ENCODE results near the gene ZMIZ1.
"Not testable (repeated sequence)": the region's sequence is repeated elsewhere in the genome, so short reads cannot be mapped to it uniquely, and the experiment has no call there.

ZMIZ1 gene

DNA sequence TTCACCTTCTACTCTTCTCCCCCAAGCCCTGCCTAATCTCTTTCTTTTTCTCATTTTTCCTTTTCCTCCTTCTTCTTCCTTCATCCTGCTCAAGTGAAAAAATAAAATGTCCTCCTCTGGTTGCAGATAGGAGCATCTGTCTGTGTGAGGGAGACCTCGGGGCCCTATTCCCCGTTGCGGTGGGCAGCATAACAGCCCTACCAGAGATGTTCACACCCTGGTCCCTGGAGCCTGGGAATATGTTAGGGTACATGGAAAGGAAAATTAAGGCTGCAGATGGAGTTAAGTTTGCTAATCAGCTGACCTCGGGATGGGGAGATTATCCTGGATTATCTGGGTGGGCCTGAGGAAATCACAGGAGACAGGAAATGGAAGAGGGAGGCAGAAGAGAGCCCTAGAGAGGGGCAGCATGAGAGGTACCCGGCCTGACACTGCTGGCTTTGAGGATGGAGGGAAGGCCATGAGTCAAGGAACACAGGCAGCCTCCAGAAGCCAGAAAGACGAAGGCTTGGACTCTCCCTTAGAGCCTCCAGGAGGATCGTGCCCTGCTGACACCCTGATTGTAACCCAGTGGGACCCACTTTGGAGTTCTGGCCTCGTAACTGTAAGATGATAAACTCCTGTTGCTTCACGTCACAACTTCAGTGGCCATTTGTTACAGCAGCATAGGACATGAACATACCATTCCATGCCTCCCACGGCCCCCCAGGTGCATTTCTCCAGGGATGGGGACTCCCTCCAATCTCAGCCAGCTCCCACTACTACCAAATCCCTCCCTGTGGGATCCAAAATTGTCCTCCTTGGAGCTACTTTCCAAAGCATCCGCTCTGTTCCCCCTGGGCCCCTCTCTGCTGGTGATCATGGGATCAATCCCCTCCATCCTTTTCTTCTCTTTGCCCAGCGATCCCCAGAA, 39.0 kb upstream of the ZMIZ1 start:
- no peak for DNase-seq (ENCODE audit: low read depth in 2 of 2)

DNA sequence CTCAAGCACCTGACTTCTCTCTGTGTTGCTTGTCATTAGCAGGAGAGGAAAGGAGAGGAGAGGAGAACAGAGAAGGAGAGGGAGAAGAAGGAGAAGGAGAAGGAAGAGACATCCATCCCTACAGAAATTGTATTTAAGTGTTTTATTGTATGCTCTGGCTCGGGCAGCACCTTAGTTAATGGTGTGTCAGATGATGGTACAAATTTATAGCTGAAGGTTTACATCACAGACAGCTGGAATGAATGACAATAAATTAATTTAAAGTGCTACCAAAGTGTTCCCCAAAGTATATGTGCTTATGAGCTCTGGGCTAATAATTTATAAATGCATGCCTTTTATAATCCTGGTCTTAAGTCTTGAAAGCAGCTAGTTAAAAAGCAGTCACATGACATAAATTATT, 38.1 kb upstream of the ZMIZ1 start:
- no peak for DNase-seq (ENCODE audit: low read depth in 2 of 2)

DNA sequence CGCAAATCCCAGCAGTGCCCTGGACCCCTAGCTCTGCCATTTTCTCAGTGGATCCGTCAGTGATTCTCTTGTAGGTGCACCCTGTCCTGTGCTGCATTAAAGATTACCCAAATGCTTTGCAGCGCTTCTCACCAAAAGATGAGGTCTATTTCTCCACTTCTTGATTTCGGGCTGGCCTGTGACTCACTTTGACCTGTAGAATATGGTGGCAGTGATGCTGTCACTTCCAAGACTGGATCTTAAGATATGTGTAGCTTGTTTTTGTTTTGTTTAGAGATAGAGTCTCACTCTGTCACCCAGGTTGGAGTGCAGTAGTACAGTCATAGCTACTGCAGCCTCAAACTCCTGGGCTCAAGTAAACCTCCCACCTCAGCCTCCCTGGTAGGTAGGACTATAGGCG, 37.0 kb upstream of the ZMIZ1 start:
- DNase-seq (ENCODE audit: low read depth in 2 of 2): no peak

DNA sequence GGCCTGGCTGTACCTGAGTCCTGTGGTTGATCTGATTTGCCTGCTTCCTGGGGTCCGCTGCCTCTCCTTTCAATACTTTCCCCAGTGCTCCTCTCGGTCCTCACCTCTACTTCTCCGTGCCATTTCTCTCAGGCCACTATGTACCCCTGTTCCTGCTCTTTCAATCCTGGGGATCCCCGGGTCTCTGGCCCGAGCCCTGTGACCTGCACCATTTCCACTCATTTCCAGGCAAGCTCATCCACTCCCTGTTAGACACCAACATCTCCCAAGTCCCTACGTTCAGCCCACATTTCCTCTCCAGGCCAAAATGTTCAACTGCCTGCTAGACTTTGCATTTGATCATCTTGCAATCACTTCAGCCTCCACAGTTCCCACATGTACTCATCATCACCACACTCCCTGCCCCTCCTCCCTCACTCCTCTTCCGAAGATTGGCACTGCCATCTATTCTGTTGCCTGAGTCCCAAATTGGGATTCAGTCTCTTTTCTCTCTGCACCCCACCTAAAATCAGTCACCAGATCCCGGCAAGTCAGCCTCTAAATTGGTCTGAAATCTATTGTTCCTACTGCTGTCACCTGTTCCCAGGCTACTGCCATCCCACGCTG, 34.4 kb upstream of the ZMIZ1 start:
- DNase-seq (ENCODE audit: low read depth in 2 of 2): no peak

DNA sequence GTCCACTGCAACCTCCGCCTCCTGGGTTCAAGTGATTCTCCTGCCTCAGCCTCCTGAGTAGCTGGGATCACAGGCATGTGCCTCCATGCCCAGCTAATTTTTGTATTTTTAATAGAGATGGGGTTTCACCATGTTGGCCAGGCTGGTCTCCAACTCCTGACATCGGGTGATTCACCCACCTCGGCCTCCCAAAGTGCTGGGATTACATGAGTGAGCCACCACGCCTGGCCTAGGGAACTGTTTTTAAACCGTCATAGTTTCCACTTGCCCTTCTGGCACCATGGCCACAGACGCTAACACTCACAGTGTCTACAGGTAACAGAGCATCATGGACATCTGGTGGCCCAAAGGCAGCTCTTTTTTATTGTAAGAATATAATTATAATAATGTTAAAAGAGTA, 32.4 kb upstream of the ZMIZ1 start:
- not testable (repeated sequence) for DNase-seq (ENCODE audit: low read depth in 2 of 2)

DNA sequence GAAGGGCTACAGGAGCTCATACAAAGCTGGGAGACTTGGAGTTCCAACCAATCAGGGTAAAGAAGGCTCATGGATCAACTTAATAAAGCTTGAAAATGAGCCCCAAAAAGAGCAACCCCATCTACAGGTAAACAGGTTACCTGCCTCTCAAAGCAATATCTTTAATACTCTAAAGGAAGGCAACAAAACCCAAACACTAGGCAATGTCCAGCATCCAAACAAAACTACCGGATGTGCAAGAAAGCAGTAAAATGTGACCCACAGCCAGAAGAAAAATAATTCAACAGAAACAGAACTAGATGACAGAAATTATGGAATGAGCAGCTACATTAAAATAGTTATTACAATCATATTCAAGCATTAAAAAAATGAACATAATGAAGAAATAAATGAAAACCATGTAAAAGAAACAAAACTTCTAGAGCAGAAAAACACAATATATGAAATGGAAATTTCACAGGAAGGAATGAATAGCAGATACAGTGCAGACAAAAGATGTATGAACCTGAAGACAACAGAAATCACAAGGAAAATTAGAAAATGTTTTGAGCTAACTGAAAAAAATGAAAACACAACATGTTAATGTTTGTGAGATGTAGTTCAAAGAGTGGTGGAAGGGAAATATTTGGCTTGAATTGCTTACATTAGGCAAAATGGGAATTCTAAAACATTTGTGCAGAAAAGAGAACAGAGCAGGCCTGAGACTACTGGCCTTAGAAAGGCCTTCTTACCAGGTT, 30.5 kb upstream of the ZMIZ1 start:
- DNase-seq (ENCODE audit: low read depth in 2 of 2): no peak

DNA sequence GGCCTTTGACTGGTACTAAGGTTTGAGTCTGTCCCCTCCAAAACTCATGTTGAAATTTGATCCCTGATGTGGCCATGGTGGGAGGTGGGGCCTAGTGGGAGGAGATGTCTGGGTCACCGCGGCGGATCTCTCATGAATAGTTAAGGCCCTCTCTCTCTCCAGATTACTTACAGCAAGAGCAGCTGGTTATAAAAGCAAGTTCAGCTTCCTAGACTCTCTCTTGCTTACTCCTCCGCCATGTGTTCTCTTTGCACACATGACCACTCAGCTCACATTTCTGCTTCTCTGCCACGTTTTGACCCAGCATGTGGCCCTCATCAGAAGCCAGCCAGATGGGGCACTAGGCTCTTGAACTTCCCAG, 29.9 kb upstream of the ZMIZ1 start:
- DNase-seq (ENCODE audit: low read depth in 2 of 2): no peak

DNA sequence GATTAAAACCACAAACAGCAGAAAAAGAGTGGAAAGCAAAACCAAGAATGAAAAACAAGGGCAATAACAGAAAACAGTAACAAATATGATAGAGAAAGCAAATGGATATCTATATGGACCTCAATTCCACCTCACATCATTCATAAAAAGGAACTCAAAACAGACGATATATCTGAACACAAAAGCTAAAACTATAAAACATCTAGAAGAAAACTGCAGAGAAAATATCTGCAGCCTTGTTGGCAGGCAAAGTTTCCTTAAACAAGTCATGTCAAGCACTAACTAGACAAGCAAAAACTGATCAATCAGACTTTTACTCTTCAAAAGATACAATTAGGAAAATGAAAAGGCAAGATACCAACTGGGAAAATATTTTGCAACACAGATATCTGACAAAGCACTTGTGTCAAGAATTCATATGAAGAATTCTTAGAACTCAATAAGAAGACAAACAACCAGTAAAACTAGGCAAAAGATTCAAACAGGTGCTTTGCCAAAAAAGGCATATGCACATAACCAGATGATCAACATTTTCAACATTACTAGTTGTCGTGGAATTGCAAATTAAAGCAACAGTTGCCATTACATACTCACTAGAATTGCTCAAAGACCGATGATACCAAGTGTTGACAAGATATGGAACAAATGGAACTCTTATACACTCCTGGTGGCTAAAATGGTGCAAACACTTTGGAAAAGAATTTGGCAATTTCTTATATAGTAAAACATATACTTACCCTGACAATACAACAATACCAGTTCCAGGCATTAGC, 25.9 kb upstream of the ZMIZ1 start:
- DNase-seq (ENCODE audit: low read depth in 2 of 2): no peak

DNA sequence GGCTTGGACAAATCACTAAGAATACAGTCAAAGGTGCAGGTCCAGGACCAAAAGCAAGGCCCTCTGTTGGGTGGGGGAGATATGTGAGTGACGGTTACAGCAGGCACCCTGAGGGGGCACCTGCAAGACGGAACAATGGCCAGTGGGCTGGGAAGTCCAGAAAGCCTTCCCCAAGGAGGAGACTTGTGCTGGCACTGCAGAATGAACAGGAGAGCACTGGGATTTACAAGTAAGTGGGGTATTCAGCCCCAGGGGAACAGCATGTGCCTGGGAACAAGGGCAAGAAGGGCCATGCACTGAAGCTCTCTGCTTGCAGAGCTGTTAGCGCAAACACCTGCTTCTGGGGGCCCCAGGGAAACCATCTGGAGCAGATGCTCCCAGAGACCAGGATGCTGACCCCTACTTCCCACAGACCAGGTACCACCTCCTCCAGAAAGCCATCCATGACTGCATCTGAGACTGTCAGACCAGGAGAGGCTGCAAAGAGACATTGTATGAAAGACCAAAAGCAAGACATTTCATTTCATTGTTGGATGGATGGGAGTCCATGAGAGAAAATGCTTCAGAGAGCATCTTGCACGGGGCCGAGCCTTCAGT, 24.6 kb upstream of the ZMIZ1 start:
- no peak for DNase-seq (ENCODE audit: low read depth in 2 of 2)

DNA sequence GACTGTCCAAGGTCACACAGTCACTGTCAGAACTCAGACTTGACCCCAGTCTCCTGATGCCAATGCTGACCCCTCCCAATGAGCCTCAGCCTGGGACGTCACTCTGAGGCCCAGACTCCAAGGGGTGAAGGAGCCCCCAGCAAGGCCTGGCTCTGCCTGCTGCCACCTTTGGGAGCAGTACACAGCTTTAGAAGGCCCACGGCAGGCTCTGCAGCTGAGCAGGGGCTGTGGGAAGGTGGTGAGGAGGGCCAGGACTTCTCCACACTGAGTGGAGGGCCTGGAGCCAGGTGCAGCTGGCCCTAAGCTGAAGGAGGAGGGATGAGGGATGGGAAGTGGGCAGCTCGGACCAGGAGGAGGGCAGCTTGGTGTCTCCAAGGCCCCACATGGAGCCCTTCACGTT, 23.9 kb upstream of the ZMIZ1 start:
- no peak for DNase-seq (ENCODE audit: low read depth in 2 of 2)

DNA sequence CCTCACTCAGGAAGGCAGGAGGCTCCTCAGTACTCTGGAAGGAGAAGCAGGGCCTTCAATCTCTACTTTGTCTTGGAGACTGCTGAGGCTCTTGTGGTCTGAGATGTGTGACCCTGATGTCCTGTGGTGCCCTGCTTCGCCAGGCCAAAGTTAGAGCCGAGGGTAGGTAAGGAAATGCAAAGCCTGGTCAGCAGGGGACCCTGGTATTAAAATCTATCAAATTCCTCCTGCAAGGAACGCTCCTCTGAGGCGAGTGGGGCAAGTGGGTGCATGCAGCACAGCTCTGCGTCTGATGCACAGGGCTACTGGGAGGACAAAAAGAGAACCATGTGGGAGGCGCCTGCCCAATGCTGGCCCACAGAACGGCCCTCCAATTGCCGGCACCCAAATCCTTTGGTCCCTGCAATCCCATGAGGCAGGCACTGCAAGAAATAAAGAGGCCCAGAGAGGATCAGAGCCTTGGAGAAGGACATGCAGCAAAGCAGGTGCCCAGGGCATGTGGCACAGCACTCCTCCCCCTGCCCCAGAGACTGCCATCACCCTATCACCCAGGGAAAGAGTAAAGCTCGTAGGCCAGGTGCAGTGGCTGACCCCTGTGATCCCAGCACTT, 23.1 kb upstream of the ZMIZ1 start:
- DNase-seq (ENCODE audit: low read depth in 2 of 2): no peak

DNA sequence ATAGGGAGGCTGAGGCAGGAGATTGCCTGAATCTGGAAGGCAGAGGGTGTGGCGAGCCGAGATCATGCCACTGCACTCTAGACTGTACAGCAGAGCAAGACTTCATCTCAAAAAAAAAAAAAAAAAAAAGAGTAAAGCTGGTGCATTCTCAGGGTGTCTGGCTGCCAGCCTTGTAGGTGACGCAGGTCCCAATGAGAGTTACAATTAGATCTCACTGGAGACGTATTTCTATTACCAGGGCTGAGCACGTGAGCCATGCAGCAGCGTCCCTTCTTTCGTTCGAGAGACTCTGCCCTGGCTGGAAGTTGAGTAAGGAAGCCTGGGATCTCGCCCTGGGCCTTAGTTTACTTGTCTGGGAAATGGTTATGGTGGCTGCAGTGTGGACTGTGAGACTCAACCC, 22.4 kb upstream of the ZMIZ1 start:
- DNase-seq (ENCODE audit: low read depth in 2 of 2): no peak

DNA sequence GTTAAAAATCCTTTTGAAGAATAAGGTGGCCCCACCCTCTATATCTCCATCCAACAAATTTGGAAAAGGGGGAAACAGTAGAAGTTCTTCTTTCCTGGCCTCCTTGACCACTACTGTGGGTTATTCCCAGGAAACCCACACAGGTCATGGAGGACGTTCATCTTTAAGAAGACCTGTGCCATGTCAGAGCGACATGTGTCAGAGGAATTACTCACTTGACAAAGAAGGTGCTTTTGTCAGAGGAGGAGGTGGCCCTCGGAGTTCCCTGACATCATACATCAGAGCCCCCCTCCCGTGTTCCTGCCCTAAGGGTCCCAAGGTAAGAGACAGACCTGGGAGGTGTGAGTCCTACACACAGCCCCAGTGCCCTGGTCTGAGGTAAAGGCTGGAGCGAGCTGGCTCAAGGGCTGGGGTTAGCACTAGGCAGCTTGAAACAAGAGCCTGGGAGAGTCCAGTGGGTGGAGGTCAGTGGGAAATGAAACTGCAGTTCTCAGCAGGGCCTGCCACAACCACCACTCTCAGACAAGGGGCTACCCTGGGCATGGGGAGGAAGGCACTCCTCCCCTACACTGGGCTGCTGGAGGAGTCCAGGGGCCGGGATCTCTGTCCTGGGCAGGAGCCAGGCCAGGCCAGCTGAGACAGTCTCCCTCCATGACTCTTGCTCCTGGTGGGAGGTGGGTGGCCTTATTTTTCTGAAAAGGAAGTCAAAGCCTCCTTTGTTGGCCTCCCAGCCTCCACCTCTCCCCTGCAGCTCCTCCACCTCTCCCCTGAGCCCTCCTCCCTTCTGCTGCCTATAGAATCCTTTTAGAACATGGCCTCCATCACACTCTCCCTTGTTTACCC, 21.8 kb upstream of the ZMIZ1 start:
- DNase-seq (ENCODE audit: low read depth in 2 of 2): no peak

DNA sequence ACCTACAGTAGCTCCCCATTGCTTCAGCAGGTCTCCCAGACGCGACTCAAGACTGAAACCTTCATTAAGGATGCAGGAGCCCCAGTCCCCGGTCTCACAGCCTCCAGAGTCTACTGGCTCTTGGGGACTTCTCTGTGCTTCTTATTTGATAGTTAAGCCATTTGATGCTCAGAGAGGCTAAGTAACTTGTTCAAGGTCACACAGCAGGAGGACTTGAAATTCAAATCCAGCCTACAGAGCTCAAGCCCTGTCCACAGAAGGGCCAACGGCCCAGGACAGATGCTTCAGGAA, 21.2 kb upstream of the ZMIZ1 start:
- DNase-seq (ENCODE audit: low read depth in 2 of 2): no peak

DNA sequence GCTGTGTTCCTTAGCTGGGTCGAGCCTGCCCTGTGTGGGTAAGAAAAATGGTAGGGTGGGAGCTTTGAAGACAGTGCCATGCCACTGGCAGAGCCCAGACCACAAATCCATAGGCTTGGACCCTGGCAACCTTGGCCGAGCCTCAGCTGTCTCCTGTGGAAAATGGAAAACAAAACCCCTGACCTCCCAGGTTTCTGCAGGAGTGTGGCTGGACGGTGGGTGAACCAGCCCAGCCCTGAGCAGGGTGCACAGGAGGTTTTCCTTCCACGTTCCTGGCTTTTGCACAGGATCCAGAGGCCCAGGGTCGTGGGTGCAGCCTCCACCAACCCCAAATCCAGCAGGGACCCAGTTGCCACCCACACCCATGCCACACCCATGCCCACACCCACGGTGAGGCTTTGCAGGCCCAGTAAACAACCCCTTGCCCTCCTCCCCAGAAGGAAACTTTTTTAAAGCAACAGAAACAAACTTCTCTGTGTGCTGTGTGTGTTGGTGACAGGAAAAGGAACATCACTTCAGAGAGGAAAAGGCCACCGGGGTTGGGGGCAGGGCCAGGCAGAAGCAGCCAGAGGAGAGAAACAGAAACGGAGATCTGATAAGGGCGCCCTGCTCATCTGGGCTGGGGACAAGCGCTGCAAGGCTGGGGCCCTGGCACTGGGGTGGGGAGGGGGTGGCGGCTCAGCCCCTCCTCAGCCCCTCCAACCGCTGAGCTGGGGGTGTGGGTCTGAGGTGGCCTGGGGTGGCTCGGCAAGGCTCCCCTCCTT, 20.7 kb upstream of the ZMIZ1 start:
- DNase-seq (ENCODE audit: low read depth in 2 of 2): no peak

DNA sequence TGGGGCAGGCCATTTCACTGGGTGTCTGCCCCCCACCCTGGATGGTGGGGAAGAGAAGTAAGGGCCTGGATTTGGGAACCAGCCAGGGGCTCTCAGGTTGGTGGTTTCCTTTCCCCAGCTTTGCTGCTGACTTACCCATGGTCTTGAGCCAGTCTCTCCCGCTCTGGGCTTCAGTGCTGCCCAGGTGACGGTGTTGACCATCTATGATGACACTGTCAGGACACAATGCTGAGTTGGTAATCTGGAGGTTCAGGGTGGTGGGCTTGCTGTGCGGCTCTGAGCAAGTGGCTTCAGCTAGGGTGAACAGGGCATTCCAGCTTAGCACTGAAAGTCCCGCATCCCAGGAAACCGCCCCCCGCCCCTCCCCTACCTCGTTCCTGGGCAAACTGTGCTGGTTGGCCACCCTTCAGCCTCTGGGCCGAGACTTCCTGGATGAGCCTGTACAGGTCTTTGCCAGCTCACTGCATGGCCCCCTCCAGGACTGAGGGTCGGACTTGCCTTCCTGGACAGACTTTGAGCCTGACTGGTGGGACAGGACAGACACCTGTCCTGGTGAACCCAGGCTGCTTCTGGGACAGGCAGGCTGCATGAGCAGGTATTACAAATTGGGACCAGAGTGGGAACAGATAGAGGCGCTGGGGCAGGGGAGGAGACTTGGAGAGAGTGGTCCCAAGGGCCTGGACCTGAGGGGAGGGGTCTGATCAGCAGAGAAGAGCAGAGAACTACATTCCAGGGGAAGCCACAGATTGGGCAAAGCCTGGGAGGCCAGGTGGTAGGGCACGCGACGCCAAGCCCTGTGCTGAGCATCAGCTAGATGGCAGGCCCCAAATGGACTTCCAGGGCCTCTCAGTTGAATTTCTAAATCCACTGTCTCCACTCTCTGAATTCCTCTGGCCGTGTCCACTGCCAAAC, 19.9 kb upstream of the ZMIZ1 start:
- no peak for DNase-seq (ENCODE audit: low read depth in 2 of 2)

DNA sequence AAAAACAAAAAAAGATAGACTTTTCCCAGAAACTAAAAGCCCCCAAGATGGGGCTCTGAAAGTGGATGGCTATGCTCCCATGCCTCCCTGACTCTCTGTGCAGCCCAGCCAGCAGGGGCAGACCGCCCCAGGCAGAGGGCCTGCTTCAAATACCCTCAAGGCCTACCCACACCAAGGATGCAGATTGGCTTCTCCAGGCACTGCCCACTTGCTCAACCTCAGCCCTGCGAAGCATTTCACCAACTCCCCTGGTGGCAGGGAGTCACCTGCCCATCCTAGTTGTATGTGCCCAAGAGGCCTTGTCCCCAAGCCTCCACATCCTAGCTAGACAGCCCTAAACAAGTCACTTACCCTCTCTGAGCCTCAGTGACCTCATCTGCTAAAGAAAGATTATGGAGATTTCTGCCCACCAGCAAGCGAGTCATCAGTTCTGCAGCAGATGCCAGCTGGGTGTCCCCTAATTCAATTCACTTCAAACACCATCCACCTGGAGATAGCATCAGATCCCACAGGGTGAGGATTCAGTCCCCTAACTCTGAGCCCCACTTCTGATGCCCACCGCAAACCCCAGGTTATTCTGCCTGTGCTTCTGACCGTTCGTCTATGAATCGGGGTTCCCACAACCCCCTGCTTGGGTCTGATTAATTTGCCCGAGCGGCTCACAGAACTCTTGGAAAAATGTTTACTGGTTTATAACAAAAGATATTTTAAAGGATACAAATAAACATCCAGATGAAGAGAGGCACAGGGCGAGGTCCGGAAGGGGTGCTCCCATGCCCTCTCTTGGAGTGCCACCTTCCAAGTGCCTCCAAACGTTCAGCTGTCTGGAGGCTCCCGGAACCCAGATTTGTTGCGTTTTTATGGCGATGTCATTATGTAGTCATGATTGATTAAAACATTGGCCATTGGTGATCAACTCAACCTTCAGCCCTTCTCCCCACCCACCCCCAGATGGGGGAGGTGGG, 18.6 kb upstream of the ZMIZ1 start:
- DNase-seq (ENCODE audit: low read depth in 2 of 2): no peak
